Esophagus squamous epithelium (tissue), 5 donors: Measurements from ENCODE around the gene B2M. TPM values are rescaled to one million over a fixed set of nuclear protein-coding genes. Genes with fewer than 3 reads are reported as not detected.

Experiments
- DNase-seq: peaks from one replicate; lab custom pipeline; 2025; lab: John Stamatoyannopoulos, UW
- H3K27ac ChIP-seq, 4 donors: fragments of 200-600 bp; sonication (generic); one replicate each; pipeline ENCODE4 v1.5.1; 2016 to 2019; ENCODE audit warnings: mild to moderate bottlenecking in 1 of 4
- H3K27me3 ChIP-seq, 4 donors: fragments of 200-600 bp; sonication (generic); 1 replicate in 3 of 4; 2 replicates in 1 of 4; pipeline versions ENCODE4 v1.5.1 to v1.6.0; 2017 to 2021; ENCODE audit warnings: antibody characterized with exemption in 1 of 4
- H3K36me3 ChIP-seq, 3 donors: fragments of 200-600 bp; sonication (generic); one replicate each; pipeline ENCODE4 v1.5.1; 2016 to 2019
- H3K4me1 ChIP-seq, 3 donors: fragments of 200-600 bp; sonication (generic); one replicate each; pipeline ENCODE4 v1.5.1; 2017 to 2019
- H3K4me3 ChIP-seq, 4 donors: fragments of 200-600 bp; sonication (generic); 1 replicate in 3 of 4; 2 replicates in 1 of 4; pipeline ENCODE4 v1.5.1; 2016 to 2019; ENCODE audit warnings: mild to moderate bottlenecking in 2 of 4, moderate library complexity in 1 of 4
- H3K9me3 ChIP-seq, 3 donors: fragments of 200-600 bp; sonication (generic); one replicate each; pipeline ENCODE4 v1.5.1; 2016 to 2019
- POLR2A ChIP-seq, 4 donors: fragments of 450-650 bp; IDR thresholded peaks; one replicate each; pipeline ENCODE4 v1.6.1; 2017; ENCODE audit warnings: antibody characterized with exemption in 4 of 4, mild to moderate bottlenecking in 4 of 4, moderate library complexity in 3 of 4
- WGBS, 2 donors: methylation state at CpG; one replicate each; pipeline ENCODE4 v1.1.5; 2018; 5-methylcytosine and 5-hydroxymethylcytosine counted together
- intact Hi-C: fragments of 100-400 bp; cut with DNase I; formaldehyde crosslinking; loops from one replicate; pipeline ENCODE4 v1.15.0; 2022
- total RNA-seq, 4 donors: library from RNA; depleted of rRNA; stranded (reverse); fragments of >200 nt; gene quantifications; one replicate each; pipeline ENCODE4 v1.1.0, GENCODE V29; 2016
- TF ChIP-seq, protein P1 (sequence below), 6 experiments: fragments of 450-650 bp in 4 of 6; fragments of 200-600 bp in 2 of 6; sonication (generic) in 2 of 6; IDR thresholded peaks; one replicate each; pipeline ENCODE4 v1.5.1; 2016 to 2019; ENCODE audit warnings: antibody characterized with exemption in 6 of 6, mild to moderate bottlenecking in 4 of 6, moderate library complexity in 4 of 6
- donor health status: DM: yes; HTN: yes; CAD: no.

Gene B2M
- total RNA-seq, 4 donors from 2014 or later, result 992 to 4,464 (median 1,820) TPM

DNA sequence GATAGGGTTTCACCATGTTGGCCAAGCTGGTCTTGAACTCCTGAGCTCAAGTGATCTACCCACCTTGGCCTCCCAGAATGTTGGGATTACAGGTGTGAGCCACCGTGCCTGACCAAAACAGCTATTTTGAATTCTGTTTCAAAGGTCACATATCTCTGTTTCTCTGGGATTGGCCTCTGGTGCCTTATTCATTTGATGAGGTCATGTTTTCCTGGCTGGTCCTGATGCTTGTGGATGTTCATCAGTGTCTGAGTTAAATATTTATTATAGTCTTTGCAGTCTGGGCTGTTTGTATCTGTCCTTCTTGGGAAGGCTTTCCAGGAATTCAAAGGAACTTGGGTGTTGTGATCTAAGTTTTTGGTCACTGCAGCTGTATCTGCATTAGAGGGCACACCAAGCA is 5.3 kb upstream of the B2M start:
- no peak for DNase-seq
- WGBS, 2 donors, result 62 to 100% methylated on average over 1 of the region's 1 CpG
- H3K4me1 ChIP-seq, result peaks cover 0 to 17% (median 0%) of the 10 kb centered on the region in 3 donors
- TF ChIP-seq POLR2A (IDR thresholded peaks at IDR 0.05), result no peak
- TF ChIP-seq, protein P1, sequence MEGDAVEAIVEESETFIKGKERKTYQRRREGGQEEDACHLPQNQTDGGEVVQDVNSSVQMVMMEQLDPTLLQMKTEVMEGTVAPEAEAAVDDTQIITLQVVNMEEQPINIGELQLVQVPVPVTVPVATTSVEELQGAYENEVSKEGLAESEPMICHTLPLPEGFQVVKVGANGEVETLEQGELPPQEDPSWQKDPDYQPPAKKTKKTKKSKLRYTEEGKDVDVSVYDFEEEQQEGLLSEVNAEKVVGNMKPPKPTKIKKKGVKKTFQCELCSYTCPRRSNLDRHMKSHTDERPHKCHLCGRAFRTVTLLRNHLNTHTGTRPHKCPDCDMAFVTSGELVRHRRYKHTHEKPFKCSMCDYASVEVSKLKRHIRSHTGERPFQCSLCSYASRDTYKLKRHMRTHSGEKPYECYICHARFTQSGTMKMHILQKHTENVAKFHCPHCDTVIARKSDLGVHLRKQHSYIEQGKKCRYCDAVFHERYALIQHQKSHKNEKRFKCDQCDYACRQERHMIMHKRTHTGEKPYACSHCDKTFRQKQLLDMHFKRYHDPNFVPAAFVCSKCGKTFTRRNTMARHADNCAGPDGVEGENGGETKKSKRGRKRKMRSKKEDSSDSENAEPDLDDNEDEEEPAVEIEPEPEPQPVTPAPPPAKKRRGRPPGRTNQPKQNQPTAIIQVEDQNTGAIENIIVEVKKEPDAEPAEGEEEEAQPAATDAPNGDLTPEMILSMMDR (IDR thresholded peaks at IDR 0.05), result no peak
- no peaks in the 10 kb centered on the region for H3K36me3 ChIP-seq
- H3K27me3 ChIP-seq, result no peaks in the 10 kb centered on the region
- H3K4me3 ChIP-seq, result no peak overlapping the region
- intact Hi-C loops, result no loop called here
- no peak overlapping the region for H3K27ac ChIP-seq
- peaks cover 0 to 6% (median 0%) of the 10 kb centered on the region in 3 donors for H3K9me3 ChIP-seq

DNA sequence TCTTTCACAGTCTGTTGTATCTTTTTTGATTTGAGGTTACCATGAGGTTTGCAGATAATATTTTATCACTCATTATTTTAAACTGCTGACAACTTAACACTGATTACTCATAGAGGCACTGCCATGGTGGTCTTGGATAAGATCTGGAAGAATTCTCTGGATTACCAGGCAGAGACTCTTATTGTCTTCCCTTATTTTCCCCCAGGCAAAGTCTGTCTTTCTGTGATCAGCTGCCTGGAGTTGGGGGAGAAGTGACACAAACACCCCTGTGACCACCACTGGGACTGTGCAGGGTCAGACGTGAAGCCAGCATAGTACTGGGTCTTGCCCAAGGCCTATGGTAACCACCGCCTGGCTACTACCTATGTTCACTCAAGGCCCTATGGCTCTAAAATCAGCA is 4.9 kb upstream of the B2M start:
- H3K9me3 ChIP-seq, result peaks cover 0 to 6% (median 0%) of the 10 kb centered on the region in 3 donors
- H3K4me1 ChIP-seq, result peaks cover 0 to 17% (median 0%) of the 10 kb centered on the region in 3 donors
- no peaks in the 10 kb centered on the region for H3K36me3 ChIP-seq
- H3K4me3 ChIP-seq, result no peak overlapping the region
- TF ChIP-seq POLR2A (IDR thresholded peaks at IDR 0.05), result no peak
- TF ChIP-seq, protein P1 (IDR thresholded peaks at IDR 0.05), result no peak
- DNase-seq, result no peak
- intact Hi-C loops, result no loop called here
- 100% methylated on average over 2 of the region's 2 CpGs; no CpG with 5 or more reads in 1 of the 2 donors for WGBS, 2 donors
- no peak overlapping the region for H3K27ac ChIP-seq
- H3K27me3 ChIP-seq, result no peaks in the 10 kb centered on the region

DNA sequence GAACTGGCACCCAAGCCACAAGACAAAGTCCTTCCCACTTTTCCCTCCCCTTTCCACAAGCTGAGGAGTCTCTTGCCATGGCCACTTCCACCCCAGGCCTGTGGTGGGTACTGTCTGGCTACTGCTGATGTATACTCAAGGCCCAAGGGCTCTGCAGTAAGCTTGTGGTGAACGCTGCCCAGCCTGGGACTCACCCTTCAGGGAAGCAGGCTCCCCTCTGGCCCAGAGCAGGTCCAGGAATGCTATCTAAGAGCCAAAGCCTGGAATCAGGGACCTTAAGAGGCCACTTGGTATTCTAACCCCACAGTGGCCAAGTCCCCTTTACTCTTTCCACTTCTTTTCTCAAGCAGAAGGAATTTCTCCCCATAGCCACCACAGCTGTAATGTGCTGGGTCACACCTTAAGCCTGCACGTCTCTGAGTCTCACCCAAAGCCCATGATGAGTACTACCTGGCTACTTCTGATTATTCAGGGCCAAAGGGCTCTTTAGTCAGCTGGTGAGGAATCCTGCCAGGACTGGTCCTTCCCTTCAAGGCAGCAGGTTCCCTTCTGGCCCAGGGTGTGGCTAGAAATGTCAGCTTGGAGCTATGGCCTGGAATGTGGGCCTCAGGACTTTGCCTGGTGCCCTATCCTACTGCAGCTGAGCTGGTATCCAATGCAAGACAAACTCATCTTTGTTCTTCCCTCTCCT is 4.2 kb upstream of the B2M start:
- Histone ChIP-seq H3K4me3 (no peak overlapping the region), H3K27ac (no peak overlapping the region), H3K4me1 (peaks cover 0 to 17% (median 0%) of the 10 kb centered on the region in 3 donors), H3K36me3 (no peaks in the 10 kb centered on the region), H3K9me3 (peaks cover 0 to 6% (median 0%) of the 10 kb centered on the region in 3 donors), H3K27me3 (no peaks in the 10 kb centered on the region)
- 44 to 80% methylated on average over 1 of the region's 2 CpGs for WGBS, 2 donors
- intact Hi-C loops, result no loop called here
- TF ChIP-seq, protein P1 (IDR thresholded peaks at IDR 0.05), result no peak
- TF ChIP-seq POLR2A (IDR thresholded peaks at IDR 0.05), result no peak
- no peak for DNase-seq

DNA sequence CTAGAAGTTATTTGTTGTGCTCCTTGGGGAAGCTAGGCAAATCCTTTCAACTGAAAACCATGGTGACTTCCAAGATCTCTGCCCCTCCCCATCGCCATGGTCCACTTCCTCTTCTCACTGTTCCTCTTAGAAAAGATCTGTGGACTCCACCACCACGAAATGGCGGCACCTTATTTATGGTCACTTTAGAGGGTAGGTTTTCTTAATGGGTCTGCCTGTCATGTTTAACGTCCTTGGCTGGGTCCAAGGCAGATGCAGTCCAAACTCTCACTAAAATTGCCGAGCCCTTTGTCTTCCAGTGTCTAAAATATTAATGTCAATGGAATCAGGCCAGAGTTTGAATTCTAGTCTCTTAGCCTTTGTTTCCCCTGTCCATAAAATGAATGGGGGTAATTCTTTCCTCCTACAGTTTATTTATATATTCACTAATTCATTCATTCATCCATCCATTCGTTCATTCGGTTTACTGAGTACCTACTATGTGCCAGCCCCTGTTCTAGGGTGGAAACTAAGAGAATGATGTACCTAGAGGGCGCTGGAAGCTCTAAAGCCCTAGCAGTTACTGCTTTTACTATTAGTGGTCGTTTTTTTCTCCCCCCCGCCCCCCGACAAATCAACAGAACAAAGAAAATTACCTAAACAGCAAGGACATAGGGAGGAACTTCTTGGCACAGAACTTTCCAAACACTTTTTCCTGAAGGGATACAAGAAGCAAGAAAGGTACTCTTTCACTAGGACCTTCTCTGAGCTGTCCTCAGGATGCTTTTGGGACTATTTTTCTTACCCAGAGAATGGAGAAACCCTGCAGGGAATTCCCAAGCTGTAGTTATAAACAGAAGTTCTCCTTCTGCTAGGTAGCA is 851 bp upstream of the B2M start:
- H3K4me3 ChIP-seq, result peak overlapping the region; percentile 81 to 99 (median 92)
- peaks cover 0 to 13% (median 3%) of the 10 kb centered on the region in 3 donors for H3K36me3 ChIP-seq
- no peaks in the 10 kb centered on the region for H3K27me3 ChIP-seq
- peak overlapping the region; percentile 97 to 100 (median 100) for H3K27ac ChIP-seq
- H3K9me3 ChIP-seq, result no peaks in the 10 kb centered on the region
- intact Hi-C loops, result no loop called here
- H3K4me1 ChIP-seq, result peaks cover 9 to 46% (median 13%) of the 10 kb centered on the region in 3 donors
- 21 to 30% methylated on average over 8 to 11 of the region's 11 CpGs for WGBS, 2 donors
- DNase-seq, result no peak
- no peak for TF ChIP-seq POLR2A (IDR thresholded peaks at IDR 0.05)
- TF ChIP-seq, protein P1 (IDR thresholded peaks at IDR 0.05), result peak in 3 of 6 experiments; percentile 6 to 16 (median 10)
